ENCODE results near the gene CDH23.

CDH23 gene

GRCh38 chr10:71388583-71389310 is 8.0 kb upstream of the CDH23 start:
- H3K9ac ChIP-seq (ENCODE audit: low read length) = no peak overlapping the region
- peaks cover 31% of the 10 kb centered on the region for H3K27me3 ChIP-seq (ENCODE audit: control insufficient read depth, insufficient read depth, low read length)
- no peaks in the 10 kb centered on the region for H3K4me1 ChIP-seq (ENCODE audit: control insufficient read depth, insufficient read depth, low read length)
- no peak overlapping the region for H3K4me3 ChIP-seq (ENCODE audit: low read length)
- no peaks in the 10 kb centered on the region for H3K36me3 ChIP-seq (ENCODE audit: control insufficient read depth, insufficient read depth, low read length)
- no peaks in the 10 kb centered on the region for H3K9me3 ChIP-seq (ENCODE audit: control insufficient read depth, low read length)

GRCh38 chr10:71389768-71390460 is 6.8 kb upstream of the CDH23 start:
- Histone ChIP-seq H3K4me3 (ENCODE audit: low read length) (no peak overlapping the region), H3K9ac (ENCODE audit: low read length) (no peak overlapping the region)

GRCh38 chr10:71390461-71390835 is 6.3 kb upstream of the CDH23 start:
- Histone ChIP-seq H3K4me3 (ENCODE audit: low read length) (no peak overlapping the region), H3K9ac (ENCODE audit: low read length) (no peak overlapping the region), H3K4me1 (ENCODE audit: control insufficient read depth, insufficient read depth, low read length) (no peaks in the 10 kb centered on the region)

More at GRCh38 chr10:71389768-71390460, 6.8 kb upstream of the CDH23 start:
- H3K27me3 ChIP-seq (ENCODE audit: control insufficient read depth, insufficient read depth, low read length) = peaks cover 33% of the 10 kb centered on the region
- no peaks in the 10 kb centered on the region for H3K9me3 ChIP-seq (ENCODE audit: control insufficient read depth, low read length)
- H3K36me3 ChIP-seq (ENCODE audit: control insufficient read depth, insufficient read depth, low read length) = no peaks in the 10 kb centered on the region
- H3K4me1 ChIP-seq (ENCODE audit: control insufficient read depth, insufficient read depth, low read length) = no peaks in the 10 kb centered on the region

GRCh38 chr10:71390921-71391690 is 5.6 kb upstream of the CDH23 start:
- Histone ChIP-seq H3K9me3 (ENCODE audit: control insufficient read depth, low read length) (no peaks in the 10 kb centered on the region), H3K4me1 (ENCODE audit: control insufficient read depth, insufficient read depth, low read length) (no peaks in the 10 kb centered on the region), H3K4me3 (ENCODE audit: low read length) (no peak overlapping the region), H3K9ac (ENCODE audit: low read length) (no peak overlapping the region), H3K27me3 (ENCODE audit: control insufficient read depth, insufficient read depth, low read length) (peaks cover 45% of the 10 kb centered on the region), H3K36me3 (ENCODE audit: control insufficient read depth, insufficient read depth, low read length) (no peaks in the 10 kb centered on the region)

More at GRCh38 chr10:71390461-71390835, 6.3 kb upstream of the CDH23 start:
- Histone ChIP-seq H3K9me3 (ENCODE audit: control insufficient read depth, low read length) (no peaks in the 10 kb centered on the region), H3K27me3 (ENCODE audit: control insufficient read depth, insufficient read depth, low read length) (peaks cover 38% of the 10 kb centered on the region), H3K36me3 (ENCODE audit: control insufficient read depth, insufficient read depth, low read length) (no peaks in the 10 kb centered on the region)

- no peak overlapping the region for H3K9ac ChIP-seq (ENCODE audit: low read length)
- H3K9me3 ChIP-seq (ENCODE audit: control insufficient read depth, low read length) = no peaks in the 10 kb centered on the region
- H3K36me3 ChIP-seq (ENCODE audit: control insufficient read depth, insufficient read depth, low read length) = no peaks in the 10 kb centered on the region
- H3K4me3 ChIP-seq (ENCODE audit: low read length) = no peak overlapping the region
- H3K27me3 ChIP-seq (ENCODE audit: control insufficient read depth, insufficient read depth, low read length) = peaks cover 49% of the 10 kb centered on the region
- H3K4me1 ChIP-seq (ENCODE audit: control insufficient read depth, insufficient read depth, low read length) = no peaks in the 10 kb centered on the region
Measured at GRCh38 chr10:71391701-71392100, 5.0 kb upstream of the CDH23 start.

GRCh38 chr10:71392292-71392691 is 4.4 kb upstream of the CDH23 start:
- Histone ChIP-seq H3K4me1 (ENCODE audit: control insufficient read depth, insufficient read depth, low read length) (peaks cover 2% of the 10 kb centered on the region), H3K27me3 (ENCODE audit: control insufficient read depth, insufficient read depth, low read length) (peaks cover 52% of the 10 kb centered on the region)

GRCh38 chr10:71392791-71393781 is 3.6 kb upstream of the CDH23 start:
- Histone ChIP-seq H3K9ac (ENCODE audit: low read length) (no peak overlapping the region), H3K36me3 (ENCODE audit: control insufficient read depth, insufficient read depth, low read length) (no peaks in the 10 kb centered on the region), H3K9me3 (ENCODE audit: control insufficient read depth, low read length) (no peaks in the 10 kb centered on the region), H3K27me3 (ENCODE audit: control insufficient read depth, insufficient read depth, low read length) (peaks cover 60% of the 10 kb centered on the region), H3K4me3 (ENCODE audit: low read length) (no peak overlapping the region), H3K4me1 (ENCODE audit: control insufficient read depth, insufficient read depth, low read length) (peaks cover 10% of the 10 kb centered on the region)

More at GRCh38 chr10:71392292-71392691, 4.4 kb upstream of the CDH23 start:
- no peak overlapping the region for H3K4me3 ChIP-seq (ENCODE audit: low read length)
- no peaks in the 10 kb centered on the region for H3K9me3 ChIP-seq (ENCODE audit: control insufficient read depth, low read length)
- no peaks in the 10 kb centered on the region for H3K36me3 ChIP-seq (ENCODE audit: control insufficient read depth, insufficient read depth, low read length)
- H3K9ac ChIP-seq (ENCODE audit: low read length) = no peak overlapping the region

- Histone ChIP-seq H3K9ac (ENCODE audit: low read length) (no peak overlapping the region), H3K4me3 (ENCODE audit: low read length) (no peak overlapping the region), H3K4me1 (ENCODE audit: control insufficient read depth, insufficient read depth, low read length) (peaks cover 11% of the 10 kb centered on the region), H3K27me3 (ENCODE audit: control insufficient read depth, insufficient read depth, low read length) (peaks cover 65% of the 10 kb centered on the region), H3K9me3 (ENCODE audit: control insufficient read depth, low read length) (no peaks in the 10 kb centered on the region), H3K36me3 (ENCODE audit: control insufficient read depth, insufficient read depth, low read length) (no peaks in the 10 kb centered on the region)
Measured at GRCh38 chr10:71393841-71394475, 2.8 kb upstream of the CDH23 start.

GRCh38 chr10:71394926-71395562 is 1.7 kb upstream of the CDH23 start:
- peaks cover 73% of the 10 kb centered on the region for H3K27me3 ChIP-seq (ENCODE audit: control insufficient read depth, insufficient read depth, low read length)
- peaks cover 11% of the 10 kb centered on the region for H3K4me1 ChIP-seq (ENCODE audit: control insufficient read depth, insufficient read depth, low read length)
- H3K36me3 ChIP-seq (ENCODE audit: control insufficient read depth, insufficient read depth, low read length) = no peaks in the 10 kb centered on the region
- no peak overlapping the region for H3K4me3 ChIP-seq (ENCODE audit: low read length)
- H3K9me3 ChIP-seq (ENCODE audit: control insufficient read depth, low read length) = no peaks in the 10 kb centered on the region
- no peak overlapping the region for H3K9ac ChIP-seq (ENCODE audit: low read length)

GRCh38 chr10:71395621-71396020 is 1.1 kb upstream of the CDH23 start:
- Histone ChIP-seq H3K27me3 (ENCODE audit: control insufficient read depth, insufficient read depth, low read length) (peaks cover 73% of the 10 kb centered on the region), H3K9ac (ENCODE audit: low read length) (no peak overlapping the region)

More at GRCh38 chr10:71395621-71396020, 1.1 kb upstream of the CDH23 start:
- no peaks in the 10 kb centered on the region for H3K9me3 ChIP-seq (ENCODE audit: control insufficient read depth, low read length)
- no peak overlapping the region for H3K4me3 ChIP-seq (ENCODE audit: low read length)
- peaks cover 11% of the 10 kb centered on the region for H3K4me1 ChIP-seq (ENCODE audit: control insufficient read depth, insufficient read depth, low read length)
- no peaks in the 10 kb centered on the region for H3K36me3 ChIP-seq (ENCODE audit: control insufficient read depth, insufficient read depth, low read length)
